Measurements from ENCODE around the gene GPR119.

DNA sequence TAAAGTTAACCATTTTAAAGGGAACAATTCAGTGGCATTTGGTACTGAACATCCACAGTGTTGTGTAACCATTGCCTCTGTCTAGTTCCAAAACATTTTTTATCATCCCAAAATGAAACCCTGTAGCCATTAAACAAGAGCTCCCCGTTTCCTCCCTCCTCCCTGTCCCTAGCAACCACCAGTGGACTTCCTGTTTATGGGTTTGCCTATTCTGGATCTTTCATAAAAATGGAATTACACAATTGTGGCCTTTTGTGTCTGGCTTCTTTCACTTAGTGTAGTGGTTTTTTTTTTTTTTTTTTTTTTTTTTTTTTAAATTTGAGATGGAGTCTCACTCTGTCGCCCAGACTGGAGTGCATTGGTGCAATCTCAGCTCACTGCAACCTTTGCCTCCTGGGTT is 27.9 kb upstream of the GPR119 start:
- TF ChIP-seq POLR2A (IDR thresholded peaks at IDR 0.05): no peak
- TF ChIP-seq, protein P1, sequence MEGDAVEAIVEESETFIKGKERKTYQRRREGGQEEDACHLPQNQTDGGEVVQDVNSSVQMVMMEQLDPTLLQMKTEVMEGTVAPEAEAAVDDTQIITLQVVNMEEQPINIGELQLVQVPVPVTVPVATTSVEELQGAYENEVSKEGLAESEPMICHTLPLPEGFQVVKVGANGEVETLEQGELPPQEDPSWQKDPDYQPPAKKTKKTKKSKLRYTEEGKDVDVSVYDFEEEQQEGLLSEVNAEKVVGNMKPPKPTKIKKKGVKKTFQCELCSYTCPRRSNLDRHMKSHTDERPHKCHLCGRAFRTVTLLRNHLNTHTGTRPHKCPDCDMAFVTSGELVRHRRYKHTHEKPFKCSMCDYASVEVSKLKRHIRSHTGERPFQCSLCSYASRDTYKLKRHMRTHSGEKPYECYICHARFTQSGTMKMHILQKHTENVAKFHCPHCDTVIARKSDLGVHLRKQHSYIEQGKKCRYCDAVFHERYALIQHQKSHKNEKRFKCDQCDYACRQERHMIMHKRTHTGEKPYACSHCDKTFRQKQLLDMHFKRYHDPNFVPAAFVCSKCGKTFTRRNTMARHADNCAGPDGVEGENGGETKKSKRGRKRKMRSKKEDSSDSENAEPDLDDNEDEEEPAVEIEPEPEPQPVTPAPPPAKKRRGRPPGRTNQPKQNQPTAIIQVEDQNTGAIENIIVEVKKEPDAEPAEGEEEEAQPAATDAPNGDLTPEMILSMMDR (IDR thresholded peaks at IDR 0.05): no peak
